ENCODE results near the gene STX19.

- no peak for TF ChIP-seq CTCF (IDR thresholded peaks at IDR 0.05; ENCODE audit: low read depth, low read length, poor library complexity, severe bottlenecking)
- no peak for TF ChIP-seq EZH2phosphoT487 (IDR thresholded peaks at IDR 0.05; ENCODE audit: borderline replicate concordance, low read length)
These were observed 43.8 kb downstream of the STX19 start for GRCh38 chr3:93984618-93985017.
